NCI-H1930 (cell line): ENCODE measurements around the gene DCDC2C.
"Not testable (repeated sequence)": the region's sequence is repeated elsewhere in the genome, so short reads cannot be mapped to it uniquely, and the experiment has no call there.

Experiments
- DNase-seq, 2 experiments: peaks; one replicate each; lab custom pipeline; 2025; lab: John Stamatoyannopoulos, UW

The DCDC2C gene

GRCh38 chr2:3703236-3703756 is at the start of gene DCDC2C:
TSS of gene DCDC2C (plus strand) at chr2:3703575. CDS start at chr2:3703752, 177 bp downstream.
- no peak for DNase-seq

GRCh38 chr2:3654011-3654410 is 49.4 kb upstream of the DCDC2C start:
- no peak for DNase-seq

- no peak for DNase-seq
Measured at GRCh38 chr2:3654531-3655225, 48.7 kb upstream of the DCDC2C start.

- no peak for DNase-seq
Measured at GRCh38 chr2:3655871-3656761, 47.3 kb upstream of the DCDC2C start.

GRCh38 chr2:3656762-3657721 is 46.3 kb upstream of the DCDC2C start:
- DNase-seq: no peak

GRCh38 chr2:3657881-3658280 is 45.5 kb upstream of the DCDC2C start, which contains the start of gene ALLC:
TSS of gene ALLC (plus strand) at chr2:3658200. CDS start at chr2:3671158, 12,958 bp downstream.
- no peak for DNase-seq

GRCh38 chr2:3659447-3660432 is 43.6 kb upstream of the DCDC2C start:
- DNase-seq: no peak

GRCh38 chr2:3660640-3661039 is 42.7 kb upstream of the DCDC2C start:
- not testable (repeated sequence) for DNase-seq

GRCh38 chr2:3661149-3661660 is 42.2 kb upstream of the DCDC2C start:
- DNase-seq: no peak

- no peak for DNase-seq
Measured at GRCh38 chr2:3662239-3662638, 41.1 kb upstream of the DCDC2C start.

GRCh38 chr2:3664118-3664517 is 39.3 kb upstream of the DCDC2C start:
- DNase-seq: no peak

GRCh38 chr2:3664925-3665324 is 38.5 kb upstream of the DCDC2C start:
- no peak for DNase-seq

- no peak for DNase-seq
Measured at GRCh38 chr2:3665886-3666612, 37.3 kb upstream of the DCDC2C start.

- no peak for DNase-seq
Measured at GRCh38 chr2:3666613-3666975, 36.8 kb upstream of the DCDC2C start.

- no peak for DNase-seq
Measured at GRCh38 chr2:3667151-3667631, 36.2 kb upstream of the DCDC2C start.

- no peak for DNase-seq
Measured at GRCh38 chr2:3669656-3670055, 33.7 kb upstream of the DCDC2C start.

GRCh38 chr2:3670376-3670775 is 33.0 kb upstream of the DCDC2C start:
- no peak for DNase-seq

- no peak for DNase-seq
Measured at GRCh38 chr2:3670941-3671340, 32.4 kb upstream of the DCDC2C start.

- no peak for DNase-seq
Measured at GRCh38 chr2:3672861-3673678, 30.3 kb upstream of the DCDC2C start.
